ENCODE data around the gene TELO2. TPM values are rescaled to one million over a fixed set of nuclear protein-coding genes. Genes with fewer than 3 reads are reported as not detected.
A peak's percentile ranks its signal among the peaks of the same experiment; 100 is the strongest.

Gene TELO2
- polyA plus RNA-seq, 3 donors, result 7.3 to 58.1 (median 11.4) TPM

GRCh38 chr16:1554826-1555445 lies 61.8 kb downstream of the TELO2 start:
- Histone ChIP-seq H3K4me3 (replicated peaks in 1 of 3; ENCODE audit: low read depth in 2 of 3, low read length in 3 of 3) (no peak overlapping the region), H3K9me3 (replicated peaks in 1 of 2; ENCODE audit: control insufficient read depth in 1 of 2, insufficient read depth in 1 of 2, low read length in 2 of 2) (no peaks in the 10 kb centered on the region), H3K27me3 (ENCODE audit: control insufficient read depth in 2 of 2, insufficient read depth in 2 of 2, low read length in 2 of 2) (no peaks in the 10 kb centered on the region), H3K4me1 (ENCODE audit: control insufficient read depth in 1 of 2, insufficient read depth in 2 of 2, low read length in 2 of 2) (no peaks in the 10 kb centered on the region), H3K27ac (ENCODE audit: low read depth in 1 of 2, low read length in 2 of 2) (no peak overlapping the region), H2AFZ (ENCODE audit: insufficient read depth, low read depth, low read length, poor library complexity, severe bottlenecking) (no peak overlapping the region), H3K36me3 (replicated peaks in 1 of 2; ENCODE audit: control insufficient read depth in 1 of 2, insufficient read depth in 2 of 2, low read length in 2 of 2) (peaks cover 0 to 4% of the 10 kb centered on the region in 2 donors), H3K9ac (ENCODE audit: insufficient read depth, low read length, poor library complexity, severe bottlenecking) (no peak overlapping the region), H3K79me2 (ENCODE audit: insufficient read depth, low read length) (no peaks in the 10 kb centered on the region), H4K20me1 (ENCODE audit: insufficient read depth, low read length) (no peaks in the 10 kb centered on the region), H3K4me2 (replicated peaks; ENCODE audit: extremely low read depth, low read length, poor library complexity, severe bottlenecking) (no peak overlapping the region)
- peaks cover 0 to 2% (median 0%) of the 10 kb centered on the region in 7 donors for H3K9me3 Mint-ChIP-seq
- intact Hi-C loops (cut with micrococcal nuclease), result no loop called here
- peak overlapping the region in 1 of 2 donors; percentile 37 for H3K4me3 Mint-ChIP-seq
- peaks cover 0 to 1% (median 1%) of the 10 kb centered on the region in 3 donors for H3K27me3 Mint-ChIP-seq (ENCODE audit: low read depth in 3 of 3)
- no peak for DNase-seq
- peaks cover 0 to 22% of the 10 kb centered on the region in 2 donors for H3K36me3 Mint-ChIP-seq
- TF ChIP-seq CTCF (IDR thresholded peaks at IDR 0.05), result no peak
- WGBS (ENCODE audit: insufficient coverage), result 93% methylated on average over 25 of the region's 34 CpGs
- no peaks in the 10 kb centered on the region for H3K4me1 Mint-ChIP-seq
- no peak overlapping the region for H3K27ac Mint-ChIP-seq

GRCh38 chr16:1556254-1556653 lies 63.1 kb downstream of the TELO2 start:
- H3K4me1 ChIP-seq (ENCODE audit: control insufficient read depth in 1 of 2, insufficient read depth in 2 of 2, low read length in 2 of 2), result no peaks in the 10 kb centered on the region
- H3K36me3 ChIP-seq (replicated peaks in 1 of 2; ENCODE audit: control insufficient read depth in 1 of 2, insufficient read depth in 2 of 2, low read length in 2 of 2), result peaks cover 0 to 4% of the 10 kb centered on the region in 2 donors
- no peak overlapping the region for H3K27ac Mint-ChIP-seq

More at GRCh38 chr16:1556254-1556653, 63.1 kb downstream of the TELO2 start:
- no peaks in the 10 kb centered on the region for H3K9me3 ChIP-seq (replicated peaks in 1 of 2; ENCODE audit: control insufficient read depth in 1 of 2, insufficient read depth in 1 of 2, low read length in 2 of 2)
- no peaks in the 10 kb centered on the region for H4K20me1 ChIP-seq (ENCODE audit: insufficient read depth, low read length)
- no peaks in the 10 kb centered on the region for H3K79me2 ChIP-seq (ENCODE audit: insufficient read depth, low read length)
- Mint-ChIP-seq H3K27me3 (ENCODE audit: low read depth in 3 of 3) (peaks cover 0 to 1% (median 1%) of the 10 kb centered on the region in 3 donors), H3K36me3 (peaks cover 0 to 25% of the 10 kb centered on the region in 2 donors), H3K9me3 (no peaks in the 10 kb centered on the region), H3K4me3 (no peak overlapping the region), H3K4me1 (no peaks in the 10 kb centered on the region)
- H2AFZ ChIP-seq (ENCODE audit: insufficient read depth, low read depth, low read length, poor library complexity, severe bottlenecking), result no peak overlapping the region
- TF ChIP-seq CTCF (IDR thresholded peaks at IDR 0.05), result no peak
- intact Hi-C loops (cut with micrococcal nuclease), result no loop called here
- no peaks in the 10 kb centered on the region for H3K27me3 ChIP-seq (ENCODE audit: control insufficient read depth in 2 of 2, insufficient read depth in 2 of 2, low read length in 2 of 2)
- H3K4me2 ChIP-seq (replicated peaks; ENCODE audit: extremely low read depth, low read length, poor library complexity, severe bottlenecking), result no peak overlapping the region
- H3K27ac ChIP-seq (ENCODE audit: low read depth in 1 of 2, low read length in 2 of 2), result no peak overlapping the region
- no peak overlapping the region for H3K9ac ChIP-seq (ENCODE audit: insufficient read depth, low read length, poor library complexity, severe bottlenecking)
- H3K4me3 ChIP-seq (replicated peaks in 1 of 3; ENCODE audit: low read depth in 2 of 3, low read length in 3 of 3), result no peak overlapping the region
- DNase-seq, result no peak
- 96% methylated on average over 12 of the region's 13 CpGs for WGBS (ENCODE audit: insufficient coverage)

Measured in CD14-positive monocyte (primary cell).